ENCODE data around the gene DIO1.

Gene DIO1

DNA sequence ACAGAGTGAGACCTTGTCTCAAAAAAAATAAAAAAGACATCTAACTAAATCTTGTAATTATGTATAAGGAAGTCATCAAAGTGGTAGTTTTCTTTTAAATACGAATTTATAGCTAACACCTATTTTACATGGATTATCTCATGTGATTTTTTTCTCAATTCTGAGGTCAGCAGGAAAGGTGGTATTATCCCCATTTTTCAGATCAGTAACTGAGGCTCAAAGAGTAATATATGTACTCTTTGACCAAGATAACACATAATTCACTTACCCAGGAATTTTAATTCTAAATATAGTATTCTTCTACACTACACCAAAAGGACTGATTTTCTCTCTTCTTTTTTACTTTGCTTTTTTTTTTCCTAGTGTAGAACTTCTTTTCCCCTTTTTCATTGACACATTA is 42.4 kb downstream of the DIO1 start:
- Histone ChIP-seq H3K4me3 (no peak overlapping the region), H3K27ac (no peak overlapping the region), H3K9ac (no peak overlapping the region), H3K36me3 (peaks cover 76% of the 10 kb centered on the region), H3K9me3 (peaks cover 32% of the 10 kb centered on the region), H4K20me1 (no peaks in the 10 kb centered on the region), H3K4me2 (no peak overlapping the region), H3K27me3 (no peaks in the 10 kb centered on the region), H3K4me1 (no peaks in the 10 kb centered on the region)
- no peak for TF ChIP-seq Cebpa-rat (IDR thresholded peaks at IDR 0.05)

GRCh38 chr1:53938136-53938830 is 44.3 kb downstream of the DIO1 start:
- H3K4me1 ChIP-seq, result peaks cover 1% of the 10 kb centered on the region
- H3K36me3 ChIP-seq, result peaks cover 60% of the 10 kb centered on the region
- H3K4me2 ChIP-seq, result no peak overlapping the region
- no peak overlapping the region for H3K4me3 ChIP-seq
- no peaks in the 10 kb centered on the region for H4K20me1 ChIP-seq
- peaks cover 17% of the 10 kb centered on the region for H3K9me3 ChIP-seq
- H3K27ac ChIP-seq, result no peak overlapping the region
- no peak for TF ChIP-seq Cebpa-rat (IDR thresholded peaks at IDR 0.05)
- H3K27me3 ChIP-seq, result no peaks in the 10 kb centered on the region
- H3K9ac ChIP-seq, result no peak overlapping the region

- H3K36me3 ChIP-seq, result peaks cover 24% of the 10 kb centered on the region
- no peak overlapping the region for H3K27ac ChIP-seq
- peaks cover 26% of the 10 kb centered on the region for H3K4me1 ChIP-seq
- H3K9ac ChIP-seq, result no peak overlapping the region
- no peak overlapping the region for H3K4me2 ChIP-seq
- H3K27me3 ChIP-seq, result no peaks in the 10 kb centered on the region
- H3K4me3 ChIP-seq, result no peak overlapping the region
- 0 out of 2 replicates have a peak, but pooled peaks cover under 1% of the 10 kb centered on the region for H4K20me1 ChIP-seq
- TF ChIP-seq Cebpa-rat (IDR thresholded peaks at IDR 0.05), result no peak
- H3K9me3 ChIP-seq, result no peaks in the 10 kb centered on the region
Observed at GRCh38 chr1:53942127-53942957, 48.4 kb downstream of the DIO1 start.

DNA sequence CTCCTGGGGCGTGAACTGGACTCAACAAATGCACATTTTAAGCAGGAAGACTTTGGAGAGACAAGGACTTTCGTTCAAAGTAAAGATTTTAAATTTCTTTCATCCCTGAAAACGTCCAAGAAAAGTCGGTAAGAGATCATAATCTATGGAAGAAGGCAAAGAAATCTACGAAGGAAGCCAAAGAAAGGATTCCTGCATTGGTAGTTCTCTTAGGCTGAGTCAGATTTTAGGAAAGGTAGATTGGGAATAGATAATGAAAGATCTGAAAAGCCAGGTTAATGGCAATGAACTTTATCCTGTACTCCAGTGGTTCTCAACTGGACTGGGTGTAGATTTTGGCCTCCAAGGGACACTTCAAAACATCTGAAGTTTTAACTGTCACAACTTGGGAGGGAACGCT is 49.1 kb downstream of the DIO1 start:
- no peak overlapping the region for H3K9ac ChIP-seq

DNA sequence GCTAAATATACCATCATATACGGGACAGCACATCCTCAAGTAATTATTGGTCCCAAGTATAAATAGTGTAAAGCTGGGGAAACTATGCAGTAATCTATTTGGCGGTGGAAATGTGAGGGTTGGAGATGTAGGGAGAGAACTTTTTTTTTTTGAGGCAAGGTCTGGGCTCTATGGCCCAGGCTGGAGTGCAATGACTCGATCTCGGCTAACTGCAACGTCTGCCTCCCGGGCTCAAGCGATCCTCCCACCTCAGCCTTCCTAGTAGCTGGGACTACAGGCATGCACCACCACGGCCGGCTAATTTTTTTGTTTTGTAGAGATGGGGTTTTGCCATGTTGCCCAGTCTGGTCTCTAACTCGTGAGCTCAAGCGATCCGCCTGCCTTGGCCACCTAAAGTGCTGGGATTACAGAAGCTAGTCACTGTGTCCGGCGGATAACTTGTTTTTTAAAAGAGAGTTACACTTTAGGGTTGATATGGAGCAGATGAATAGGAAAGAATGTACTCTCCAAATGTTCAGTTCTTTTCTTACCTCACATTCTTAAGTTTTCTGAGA is 49.6 kb downstream of the DIO1 start:
- Histone ChIP-seq H3K27me3 (no peaks in the 10 kb centered on the region), H3K4me1 (peaks cover 38% of the 10 kb centered on the region), H3K4me2 (peak overlapping the region; percentile 95), H4K20me1 (peaks cover 12% of the 10 kb centered on the region), H3K9ac (no peak overlapping the region), H3K4me3 (no peak overlapping the region), H3K9me3 (no peaks in the 10 kb centered on the region), H3K27ac (no peak overlapping the region), H3K36me3 (peaks cover 15% of the 10 kb centered on the region)
- no peak for TF ChIP-seq Cebpa-rat (IDR thresholded peaks at IDR 0.05)

More for the DNA sequence above, 49.1 kb downstream of the DIO1 start:
- Histone ChIP-seq H3K9me3 (no peaks in the 10 kb centered on the region), H3K36me3 (peaks cover 19% of the 10 kb centered on the region), H3K4me3 (no peak overlapping the region), H3K27ac (no peak overlapping the region), H4K20me1 (peaks cover 8% of the 10 kb centered on the region), H3K4me1 (peaks cover 34% of the 10 kb centered on the region), H3K4me2 (0 out of 2 replicates have a peak overlapping the region, but pooled peaks have one; percentile 95), H3K27me3 (no peaks in the 10 kb centered on the region)
- TF ChIP-seq Cebpa-rat (IDR thresholded peaks at IDR 0.05), result no peak

DNA sequence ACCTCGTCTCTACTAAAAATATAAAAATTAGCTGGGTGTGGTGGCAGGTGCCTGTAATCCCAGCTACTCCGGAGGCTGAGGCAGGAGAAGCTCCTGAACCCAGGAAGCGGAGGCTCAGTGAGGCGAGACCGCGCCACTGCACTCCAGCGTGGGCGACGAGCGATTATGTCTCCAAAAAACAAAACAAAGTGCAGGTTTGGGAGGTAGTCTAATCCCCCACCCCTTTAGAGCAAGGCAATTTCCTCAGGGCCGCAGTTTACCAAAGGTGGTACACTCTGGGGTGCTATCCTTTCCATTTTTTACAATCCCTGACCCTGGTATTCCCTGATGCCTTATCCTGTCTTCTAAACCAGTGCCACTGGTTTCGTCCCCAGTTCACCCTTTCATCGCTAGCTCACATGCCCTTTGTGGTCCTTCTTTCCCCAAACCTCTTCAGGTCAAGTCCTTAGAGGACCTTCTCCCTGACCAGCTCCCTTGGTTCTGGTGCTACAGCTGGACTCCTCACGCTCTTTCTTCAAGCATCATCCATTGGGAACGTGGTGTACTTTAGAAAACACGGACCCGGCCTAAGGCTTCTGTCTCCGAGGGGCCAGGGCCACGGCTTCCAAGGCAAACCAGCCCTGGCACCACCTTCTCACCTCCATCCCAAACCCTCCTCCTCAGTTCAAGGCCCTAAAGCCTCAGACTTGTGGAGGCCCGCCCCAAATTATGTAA is 50.6 kb downstream of the DIO1 start:
- peak overlapping the region; percentile 81 for H3K9ac ChIP-seq
- H3K4me3 ChIP-seq, result peak overlapping the region; percentile 83
- peaks cover 49% of the 10 kb centered on the region for H3K4me1 ChIP-seq
- no peak for TF ChIP-seq Cebpa-rat (IDR thresholded peaks at IDR 0.05)
- peaks cover 23% of the 10 kb centered on the region for H4K20me1 ChIP-seq
- H3K4me2 ChIP-seq, result peak overlapping the region; percentile 95
- H3K9me3 ChIP-seq, result no peaks in the 10 kb centered on the region
- peak overlapping the region; percentile 76 for H3K27ac ChIP-seq
- H3K27me3 ChIP-seq, result no peaks in the 10 kb centered on the region
- peaks cover 11% of the 10 kb centered on the region; the same call in 1 of the 2 replicates for H3K36me3 ChIP-seq

GRCh38 chr1:53945183-53945432 is 51.1 kb downstream of the DIO1 start:
- Histone ChIP-seq H3K36me3 (peaks cover 11% of the 10 kb centered on the region; the same call in 1 of the 2 replicates), H3K9me3 (no peaks in the 10 kb centered on the region), H3K4me1 (peaks cover 53% of the 10 kb centered on the region), H3K4me3 (peak overlapping the region; percentile 83), H3K27ac (peak overlapping the region; percentile 76), H3K27me3 (no peaks in the 10 kb centered on the region), H3K4me2 (peak overlapping the region; percentile 95), H4K20me1 (peaks cover 28% of the 10 kb centered on the region), H3K9ac (peak overlapping the region; percentile 81)
- TF ChIP-seq Cebpa-rat (IDR thresholded peaks at IDR 0.05), result no peak

DNA sequence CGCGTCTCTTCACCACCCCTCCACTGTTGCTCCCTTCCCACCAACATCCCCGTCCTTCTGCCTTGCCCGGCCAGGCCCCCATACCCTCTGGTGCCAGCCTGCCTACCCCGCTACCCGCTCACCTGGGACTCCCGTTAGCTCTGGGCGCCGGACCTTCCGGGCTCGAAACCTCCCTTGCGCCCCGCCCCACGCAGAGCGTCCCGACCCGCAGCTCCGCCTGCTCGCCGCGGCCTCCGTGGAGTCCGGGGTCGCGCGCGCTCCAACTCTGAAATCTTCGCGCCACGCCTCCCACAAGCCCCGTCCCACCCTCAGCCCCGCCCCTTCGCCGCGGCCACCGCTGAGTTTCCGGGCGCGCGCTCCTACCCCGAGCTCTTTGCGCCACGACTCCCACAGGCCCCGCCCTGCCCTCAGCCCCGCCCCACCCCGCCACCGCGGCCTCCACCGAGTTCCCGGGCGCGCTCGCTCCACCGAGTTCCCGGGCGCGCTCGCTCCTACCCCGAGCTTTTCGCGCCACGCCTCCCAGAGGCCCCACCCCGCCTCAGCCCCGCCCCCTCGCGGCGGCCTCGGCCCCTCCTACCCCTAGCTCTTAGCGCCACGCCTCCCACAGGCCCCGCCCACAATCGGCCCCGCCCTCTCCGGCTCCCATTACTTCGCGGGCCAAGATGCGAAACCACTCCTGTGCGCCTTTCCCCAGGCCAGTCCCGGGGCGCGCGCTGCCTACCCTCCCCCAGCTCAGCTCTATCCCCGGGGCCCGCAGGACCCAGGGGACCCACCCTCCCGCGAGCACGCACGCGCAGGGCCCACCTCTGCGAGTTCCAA is 51.7 kb downstream of the DIO1 start, which contains the start of gene IFT25:
IFT25 (minus strand) TSS at position 267 of the 819 bp plus-strand sequence. CDS start 5,617 bp downstream, outside the sequence.
- Histone ChIP-seq H3K4me3 (peak within 1 kb of the TSS; percentile 83), H3K27ac (peak within 1 kb of the TSS; percentile 76), H4K20me1 (peaks cover 33% of the 10 kb centered on the region), H3K36me3 (0 out of 2 replicates have a peak, but pooled peaks cover 14% of the 10 kb centered on the region), H3K27me3 (no peaks in the 10 kb centered on the region), H3K4me1 (peaks cover 53% of the 10 kb centered on the region), H3K4me2 (peak within 1 kb of the TSS; percentile 95), H3K9me3 (no peaks in the 10 kb centered on the region), H3K9ac (peak within 1 kb of the TSS; percentile 81)
- TF ChIP-seq Cebpa-rat (IDR thresholded peaks at IDR 0.05), result no peak

Measured in BLaER1 (cell line).